GM12878 (cell line): ENCODE measurements around the gene CDCA5. TPM values are rescaled to one million over a fixed set of nuclear protein-coding genes. Genes with fewer than 3 reads are reported as not detected.

Experiments used
- BRCA1 ChIP-seq: IDR thresholded peaks from 2 replicates; pipeline ENCODE4 v1.6.1; 2011; ENCODE audit warnings: low read depth, low read length, improper control_type of control experiment
- CEBPZ ChIP-seq: fragments of 150-350 bp; IDR thresholded peaks from 2 replicates; pipeline ENCODE4 v1.6.1; 2016; ENCODE audit warnings: low read depth, low read length
- E2F8 ChIP-seq: fragments of 450-650 bp; IDR thresholded peaks from 2 replicates; pipeline ENCODE4 v1.6.1; 2018; ENCODE audit warnings: mild to moderate bottlenecking, low read depth, moderate library complexity; ENCODE audit not compliant: partially characterized antibody
- E4F1 ChIP-seq: fragments of 450-650 bp; IDR thresholded peaks from 2 replicates; pipeline ENCODE4 v1.6.1; 2018; ENCODE audit warnings: borderline replicate concordance, mild to moderate bottlenecking; ENCODE audit not compliant: partially characterized antibody
- EED ChIP-seq: sonication (generic); IDR thresholded peaks from 2 replicates; pipeline ENCODE4 v1.6.1; 2016; ENCODE audit warnings: antibody characterized with exemption, low read depth
- EGR1 ChIP-seq, 2 experiments: IDR thresholded peaks; 1 replicate in 1 of 2; 2 replicates in 1 of 2; pipeline ENCODE4 v1.6.1; 2011 to 2012; ENCODE audit warnings: low read depth in 2 of 2, low read length in 2 of 2, borderline replicate concordance in 1 of 2, mild to moderate bottlenecking in 1 of 2, moderate library complexity in 1 of 2
- PAX5 ChIP-seq: IDR thresholded peaks from 2 replicates; pipeline ENCODE4 v1.6.1; 2011; ENCODE audit warnings: low read depth, low read length, borderline replicate concordance
- PML ChIP-seq: IDR thresholded peaks from 2 replicates; pipeline ENCODE4 v1.6.1; 2012; ENCODE audit warnings: low read length, inconsistent platforms
- POLR2AphosphoS5 ChIP-seq: IDR thresholded peaks from 2 replicates; pipeline ENCODE4 v1.6.1; 2011; ENCODE audit warnings: mild to moderate bottlenecking, low read length, inconsistent platforms
- RAD21 ChIP-seq: IDR thresholded peaks from 2 replicates; pipeline ENCODE4 v1.6.1; 2011; ENCODE audit warnings: mild to moderate bottlenecking, low read depth, low read length, moderate library complexity; ENCODE audit not compliant: insufficient read depth
- RUNX3 ChIP-seq: IDR thresholded peaks from 2 replicates; pipeline ENCODE4 v1.6.1; 2012; ENCODE audit warnings: low read length, inconsistent platforms
- SREBF1 ChIP-seq: IDR thresholded peaks from 2 replicates; pipeline ENCODE4 v1.6.1; 2012; ENCODE audit warnings: mild to moderate bottlenecking, low read length
- SUPT20H ChIP-seq: IDR thresholded peaks from 2 replicates; pipeline ENCODE4 v1.6.1; 2011; ENCODE audit warnings: low read depth, mild to moderate bottlenecking, low read length, moderate library complexity, borderline replicate concordance; ENCODE audit not compliant: control insufficient read depth
- TARDBP ChIP-seq: IDR thresholded peaks from 2 replicates; pipeline ENCODE4 v1.6.1; 2016; ENCODE audit warnings: borderline replicate concordance
- TCF7 ChIP-seq: IDR thresholded peaks from 2 replicates; pipeline ENCODE4 v1.6.1; 2014; ENCODE audit warnings: antibody characterized with exemption, borderline replicate concordance
- WRNIP1 ChIP-seq: IDR thresholded peaks from 2 replicates; pipeline ENCODE4 v1.6.1; 2011; ENCODE audit warnings: low read depth, low read length, improper control_type of control experiment, borderline replicate concordance
- ZBTB11 ChIP-seq: fragments of 450-650 bp; formaldehyde crosslinking; IDR thresholded peaks from 2 replicates; pipeline ENCODE4 v1.5.0; 2022; ENCODE audit warnings: mild to moderate bottlenecking, missing genetic modification characterization
- ZNF217 ChIP-seq: fragments of 450-650 bp; IDR thresholded peaks from 2 replicates; pipeline ENCODE4 v1.6.1; 2017; ENCODE audit warnings: antibody characterized with exemption, mild to moderate bottlenecking
- ZZZ3 ChIP-seq: IDR thresholded peaks from 2 replicates; pipeline ENCODE4 v1.6.1; 2011; ENCODE audit warnings: low read depth; ENCODE audit not compliant: control insufficient read depth, insufficient read length
- polyA plus RNA-seq, 11 experiments: library from polyadenylated mRNA; depleted of rRNA in 4 of 11; unstranded in 6 of 11; stranded (reverse) in 5 of 11; fragments of >200 nt; fragmentation: Nextera tagmentation in 4 of 11; fragmentation: Illumina TruSeq in 1 of 11; extraction: Ambion mirVana in 4 of 11; extraction: Trizol in 1 of 11; gene quantifications; 1 replicate in 1 of 11; 2 replicates in 10 of 11; pipeline versions ENCODE4 v1.2.1 to v1.2.3, GENCODE V29; 2011 to 2016; ENCODE audit warnings: inconsistent platforms in 2 of 11, missing spikeins in 2 of 11, low read depth in 1 of 11
- total RNA-seq, 4 experiments: library from RNA; depleted of rRNA in 3 of 4; stranded (reverse); fragments of >200 nt in 3 of 4; fragmentation: Illumina TruSeq in 1 of 4; extraction: Trizol in 1 of 4; gene quantifications; 2 replicates each; pipeline versions ENCODE4 v1.2.1 to v1.2.3, GENCODE V29; 2013 to 2021

The CDCA5 gene
- total and polyA plus RNA-seq, 10 of the 15 experiments (the other 5 are each of a cell fraction or from before 2014, with no cell fraction given), result 21.2 to 107 (median 64.9) TPM

GRCh38 chr11:65067446-65067845, 16.4 kb downstream of the CDCA5 start (continued):
- TF ChIP-seq E4F1, result no peak
- TF ChIP-seq RAD21, result no peak
- TF ChIP-seq RUNX3, result peak; percentile 69; the same call in 1 of the 2 replicates
- no peak for TF ChIP-seq TARDBP
- TF ChIP-seq SUPT20H, result no peak
- TF ChIP-seq ZBTB11, result no peak
- no peak for TF ChIP-seq ZNF217
- TF ChIP-seq POLR2AphosphoS5, result no peak
- no peak for TF ChIP-seq CEBPZ
- TF ChIP-seq EGR1 (IDR thresholded peaks at IDR 0.05; ENCODE audit: borderline replicate concordance in 1 of 2, low read depth in 2 of 2, low read length in 2 of 2), result 0 out of 3 replicates have a peak, but pooled peaks of 1 of the 2 experiments have one; percentile 8
- no peak for TF ChIP-seq BRCA1
- no peak for TF ChIP-seq ZZZ3
- TF ChIP-seq SREBF1, result no peak
- peak; percentile 89 for TF ChIP-seq EED
- no peak for TF ChIP-seq WRNIP1
- peak; percentile 47; the same call in 1 of the 2 replicates for TF ChIP-seq PAX5
- TF ChIP-seq TCF7, result no peak
- no peak for TF ChIP-seq E2F8
- no peak for TF ChIP-seq PML
